HUDEP-2 (cell line): Measurements from ENCODE around the gene MYL12B.
A peak's percentile ranks its signal among the peaks of the same experiment; 100 is the strongest.
"Not testable (repeated sequence)": the region's sequence is repeated elsewhere in the genome, so short reads cannot be mapped to it uniquely, and the experiment has no call there.

ENCODE experiments used
- DNase-seq, 76 experiments: peaks; one replicate each; lab custom pipeline; 2025; ENCODE audit not compliant: unreplicated experiment in 76 of 76; lab: John Stamatoyannopoulos, UW

MYL12B gene

DNA sequence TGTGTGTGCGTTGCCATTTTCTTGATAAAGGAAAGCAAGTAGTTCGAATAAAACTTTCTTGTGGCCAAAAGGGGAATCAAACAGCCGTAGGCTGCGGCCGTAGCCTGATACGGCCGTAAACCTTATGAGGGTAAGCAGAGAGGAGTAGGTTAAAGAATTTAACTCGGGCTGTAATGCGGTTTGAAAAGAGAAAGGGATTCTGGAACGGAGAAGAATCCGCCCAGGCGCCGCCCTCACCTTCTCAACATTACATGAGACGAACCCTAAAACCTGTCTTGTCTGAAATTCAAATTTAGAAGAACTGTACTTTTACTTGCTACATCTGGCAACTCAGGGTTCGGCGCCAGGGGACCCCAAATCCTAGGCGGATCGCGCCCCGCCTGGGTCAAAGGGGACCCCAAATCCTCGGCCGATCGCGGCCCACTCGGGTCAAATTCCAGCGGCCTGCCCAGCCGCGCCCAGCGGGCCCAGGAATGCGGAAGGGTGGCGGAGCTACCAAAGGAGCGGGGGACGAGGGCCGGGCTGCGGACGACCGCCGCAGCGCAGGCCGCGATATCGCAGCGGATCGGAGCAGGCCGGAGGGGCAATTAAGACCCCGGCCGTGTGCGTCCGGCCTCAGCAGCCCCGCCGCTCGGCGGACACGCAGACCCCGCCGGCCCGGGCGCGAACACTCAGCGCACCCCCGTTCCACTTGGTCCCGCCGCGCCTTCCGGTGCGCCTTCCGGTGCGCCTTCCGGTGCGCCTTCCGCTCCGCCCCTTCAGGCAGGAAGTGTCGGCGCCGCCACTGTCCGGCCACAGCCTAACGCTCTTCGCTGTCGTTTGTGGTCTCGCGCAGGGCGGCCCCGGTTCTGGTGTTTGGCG, at the start of gene MYL12B:
MYL12B (plus strand) TSS at position 761 of the 861 bp plus-strand sequence. CDS start 10,766 bp downstream, outside the sequence.
- DNase-seq: peak in 65 of 76 experiments; percentile 2 to 81 (median 40)

DNA sequence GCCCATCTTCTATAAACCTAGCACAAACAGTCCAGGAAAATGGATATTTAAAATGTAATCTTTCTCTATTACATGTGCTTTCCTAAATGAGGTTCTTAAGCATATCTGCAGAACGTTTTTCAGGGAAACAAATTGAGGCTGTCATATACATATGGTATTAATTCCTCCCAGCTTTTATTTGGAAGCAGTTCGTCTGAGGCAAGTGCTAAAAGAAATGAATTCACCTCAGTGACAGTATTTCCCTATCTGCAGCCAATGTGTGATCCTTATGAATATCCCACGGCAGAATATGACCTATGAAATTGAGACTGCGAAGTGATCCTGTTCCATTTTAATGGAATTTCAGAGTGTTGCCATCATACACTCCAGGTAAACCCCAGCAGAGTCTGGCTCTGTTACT, 49.3 kb upstream of the MYL12B start:
- DNase-seq: no peak

DNA sequence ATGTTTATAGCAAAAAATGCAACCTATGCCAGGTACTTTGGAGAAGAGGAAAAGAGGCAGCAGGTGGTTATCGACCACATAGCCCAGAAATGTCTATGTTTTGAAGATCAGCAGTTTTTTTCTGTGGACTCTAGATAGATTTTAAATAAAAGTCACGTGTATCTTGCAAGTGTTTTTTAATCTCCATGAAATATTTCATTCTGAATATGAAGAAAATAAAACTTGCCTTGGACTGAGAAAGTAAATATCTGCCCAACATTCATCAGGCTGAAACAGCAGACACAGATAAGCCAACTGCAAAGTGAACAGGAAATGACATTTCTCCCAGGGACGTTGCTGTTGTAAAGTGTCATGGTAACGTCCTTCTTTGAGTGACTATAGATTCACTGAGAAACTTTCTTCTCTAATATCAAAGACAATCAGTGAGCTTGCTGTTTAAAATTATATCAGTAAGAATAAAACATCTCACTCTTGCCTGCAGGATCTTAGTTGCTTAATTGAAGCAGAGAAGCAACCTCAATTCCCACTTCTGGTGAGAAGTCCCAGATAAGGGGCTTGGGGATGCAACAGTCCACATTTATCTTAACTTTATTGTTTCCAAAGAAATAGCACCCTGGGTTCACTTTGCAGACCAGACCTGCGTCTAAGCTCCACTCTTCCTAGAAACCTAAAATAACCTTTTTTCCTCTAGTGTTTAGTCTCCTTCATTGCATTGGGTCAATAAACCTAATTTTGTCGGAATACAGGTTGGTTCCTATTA, 48.5 kb upstream of the MYL12B start:
- peak in 1 of 76 experiments; percentile 22 for DNase-seq

GRCh38 chr18:3214855-3215637, 46.9 kb upstream of the MYL12B start:
- DNase-seq: no peak

DNA sequence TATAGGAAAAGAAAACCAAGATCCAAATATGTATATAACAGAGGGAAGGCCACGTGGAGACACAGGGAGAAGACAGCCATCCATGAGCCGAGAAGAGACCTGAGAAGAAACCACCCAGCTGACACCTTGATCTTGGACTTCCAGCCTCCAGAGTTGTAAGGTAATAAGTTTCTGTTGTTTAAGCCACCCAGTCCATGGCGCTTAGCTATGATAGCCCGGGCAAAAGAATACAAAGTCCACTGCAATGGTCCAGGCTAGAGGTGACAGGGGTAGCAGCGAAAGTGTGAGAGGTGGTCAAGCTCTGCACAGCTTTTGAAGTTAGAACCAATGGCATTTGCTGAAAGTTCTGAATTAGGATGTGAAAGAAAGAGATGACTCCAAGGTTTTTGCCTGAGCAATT, 44.9 kb upstream of the MYL12B start:
- DNase-seq: no peak

- DNase-seq: no peak
Measured at GRCh38 chr18:3217948-3218647, 43.8 kb upstream of the MYL12B start.

DNA sequence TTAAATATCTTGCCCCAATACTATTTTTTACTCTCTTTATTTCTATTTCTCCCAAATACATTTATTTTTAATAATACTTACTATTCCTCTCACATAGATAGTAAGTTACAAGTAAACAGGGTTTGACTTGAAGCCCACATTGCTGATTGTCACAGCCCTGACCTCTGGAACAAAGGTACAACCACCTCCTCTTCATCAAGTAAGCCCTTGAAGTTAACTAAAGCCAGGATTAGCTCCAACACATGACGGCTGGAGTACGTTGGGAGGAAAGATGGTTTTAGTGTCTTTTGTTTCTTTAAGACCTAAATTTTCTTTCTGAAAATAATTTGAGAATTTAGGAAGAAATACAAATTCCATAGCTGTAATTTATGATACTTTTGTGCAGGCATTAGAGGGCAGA, 43.1 kb upstream of the MYL12B start:
- no peak for DNase-seq

DNA sequence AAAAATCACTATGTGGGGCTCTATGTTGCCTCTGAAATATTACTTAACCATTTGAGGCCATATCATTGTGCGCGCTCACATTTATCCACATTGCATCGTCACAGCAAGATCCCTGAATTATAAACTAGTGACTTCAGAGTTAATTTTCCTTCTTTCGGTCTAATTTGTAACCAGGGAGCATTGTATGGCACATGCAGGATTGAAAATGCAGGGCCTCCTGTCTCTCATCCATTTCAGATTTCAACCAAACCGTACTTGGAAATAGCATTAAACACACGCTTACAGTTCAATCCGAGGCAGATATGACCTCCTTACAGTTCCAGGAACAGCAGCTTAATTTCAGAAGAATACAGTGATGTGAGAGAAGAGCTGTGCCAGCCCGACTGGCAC, 42.7 kb upstream of the MYL12B start:
- DNase-seq: no peak

DNA sequence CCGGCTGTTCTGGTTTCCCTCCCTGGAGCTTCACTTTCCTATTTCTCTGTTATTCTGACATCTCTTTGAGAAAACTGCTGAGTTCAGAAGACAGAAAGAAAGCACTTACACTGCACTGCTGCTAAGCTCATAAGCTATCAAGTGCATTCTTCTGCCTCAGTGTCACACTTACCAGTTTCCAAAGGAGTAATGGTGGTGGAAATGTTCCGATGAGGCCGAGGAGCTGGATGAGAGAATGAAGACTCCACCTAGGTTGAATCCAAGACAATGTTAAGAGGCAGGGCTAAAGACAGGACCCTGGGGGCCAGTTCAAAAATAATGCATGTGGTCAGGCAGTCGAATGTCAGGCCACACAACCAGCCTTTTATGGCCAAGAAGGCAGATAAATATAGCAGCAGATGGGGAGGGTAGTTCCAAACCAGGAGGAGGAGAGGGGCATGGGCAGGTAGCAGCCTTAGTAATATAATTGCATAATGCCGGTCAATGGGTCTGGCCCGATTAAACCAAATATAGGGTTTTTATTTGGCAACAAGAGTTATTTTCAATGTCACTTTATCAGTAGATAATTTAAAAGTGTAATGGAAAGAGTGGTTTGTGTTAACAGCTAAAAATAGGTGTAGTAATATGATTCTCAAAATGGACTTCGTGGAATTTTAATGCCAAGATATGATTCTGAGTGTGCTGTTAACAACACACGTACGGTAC, 42.1 kb upstream of the MYL12B start, which contains the start of gene MYOM1:
MYOM1 (minus strand) TSS at position 338 of the 705 bp plus-strand sequence. CDS start 4,745 bp downstream, outside the sequence.
- no peak for DNase-seq

- DNase-seq: not testable (repeated sequence)
Measured at GRCh38 chr18:3220868-3221267, 41.1 kb upstream of the MYL12B start.

- no peak for DNase-seq
Measured at GRCh38 chr18:3221496-3221895, 40.4 kb upstream of the MYL12B start.

DNA sequence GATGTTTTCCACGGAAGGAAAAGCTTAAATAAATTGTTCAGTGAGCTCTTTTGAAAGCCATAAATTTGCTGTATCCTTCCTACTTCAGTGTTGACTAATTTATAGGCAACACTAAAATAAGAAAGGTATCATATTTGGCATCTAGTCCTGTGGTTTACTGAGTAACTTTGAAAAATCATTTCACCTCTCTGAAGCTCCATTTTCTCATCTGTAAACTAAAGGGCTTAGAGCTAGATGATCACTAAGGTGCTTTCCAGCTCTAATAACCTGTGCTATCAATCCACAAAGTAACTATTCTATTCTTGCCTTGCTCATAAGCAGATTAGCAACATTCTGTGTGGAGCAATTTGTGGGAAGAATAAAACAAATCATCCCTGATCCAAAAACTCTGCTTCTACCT, 38.6 kb upstream of the MYL12B start:
- no peak for DNase-seq

DNA sequence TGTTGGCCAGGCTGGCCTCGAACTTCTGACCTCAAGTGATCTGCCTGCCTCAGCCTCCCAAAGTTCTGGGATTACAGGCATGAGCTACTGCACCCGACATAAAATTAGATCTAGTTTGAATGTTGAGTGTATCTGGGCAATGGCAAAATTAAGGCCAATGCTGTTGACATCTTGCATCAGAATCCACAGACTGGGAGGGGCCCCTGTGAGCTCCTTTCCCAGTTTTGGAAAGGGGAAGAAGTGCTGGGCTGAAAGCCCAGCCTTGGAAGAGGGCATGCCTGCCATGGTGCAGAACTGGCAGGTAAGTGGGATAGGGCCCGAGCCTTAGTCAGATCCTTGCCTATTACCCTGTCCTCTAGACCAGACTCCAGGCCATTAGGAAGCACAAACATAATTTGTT, 37.7 kb upstream of the MYL12B start:
- DNase-seq: no peak

DNA sequence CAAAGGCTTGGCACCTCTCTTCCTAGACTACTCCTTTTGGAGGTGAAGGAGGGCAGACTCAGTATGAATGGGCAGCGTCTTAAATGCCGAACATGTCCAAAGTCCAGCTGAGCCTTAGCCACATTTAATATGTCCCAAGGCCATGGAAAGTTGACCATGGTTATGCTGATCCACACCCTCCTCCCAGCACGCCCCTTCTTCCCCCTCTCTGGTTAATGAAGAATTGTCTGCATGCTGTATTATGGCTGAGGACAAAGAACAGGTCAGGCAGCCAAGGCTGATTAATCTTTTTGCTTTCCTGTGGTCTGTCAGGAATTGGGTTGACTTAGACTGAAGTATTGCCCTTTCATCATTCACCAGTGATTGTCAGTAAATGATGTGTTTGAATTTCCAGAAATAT, 36.3 kb upstream of the MYL12B start:
- no peak for DNase-seq

DNA sequence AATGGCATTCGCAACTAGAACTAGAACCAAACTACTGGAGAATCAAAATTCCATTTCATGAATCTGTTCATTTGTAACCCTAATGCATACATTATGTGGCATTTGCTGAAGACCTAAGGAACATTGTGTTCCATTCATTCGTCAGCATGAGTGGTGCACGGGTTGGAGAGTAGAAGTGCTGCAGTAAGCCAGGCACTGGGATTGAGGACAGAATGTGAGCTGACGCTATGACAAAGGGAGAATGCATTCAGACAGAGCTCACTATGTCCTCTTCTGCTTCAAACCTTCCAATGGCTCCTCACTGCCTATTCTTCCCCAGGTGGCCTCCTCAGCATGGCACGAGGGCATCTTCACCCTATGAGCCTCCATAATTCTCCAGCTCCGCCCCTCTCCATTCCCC, 35.9 kb upstream of the MYL12B start:
- DNase-seq: no peak

GRCh38 chr18:3230401-3231334, 31.3 kb upstream of the MYL12B start:
- no peak for DNase-seq

GRCh38 chr18:3233004-3233403, 28.9 kb upstream of the MYL12B start:
- no peak for DNase-seq

- no peak for DNase-seq
Measured at GRCh38 chr18:3233433-3234168, 28.3 kb upstream of the MYL12B start.
